Right ventricle myocardium superior (tissue), 1 donor: ENCODE data around the gene PUS3. TPM values are rescaled to one million over a fixed set of nuclear protein-coding genes. Genes with fewer than 3 reads are reported as not detected.
A peak's percentile ranks its signal among the peaks of the same experiment; 100 is the strongest.

Experiments used
- ATAC-seq: fragments of 200-7000 bp; cut with Tn5 transposase; one replicate; pipeline ENCODE4 v1.9.1; 2020; ENCODE audit warnings: mild to moderate bottlenecking; ENCODE audit not compliant: poor library complexity
- DNase-seq: peaks from one replicate; pipeline ENCODE4 v3.0.0-alpha.2; 2020
- intact Hi-C: fragments of 100-400 bp; cut with DNase I; formaldehyde crosslinking; loops from one replicate; pipeline ENCODE4 v1.11.2; 2022
- long read RNA-seq: library from polyadenylated mRNA; unstranded; transcript quantifications from one replicate; pipeline ENCODE4 v2.0.0, GENCODE V29; 2021
- total RNA-seq: library from RNA; stranded (reverse); fragmentation: NEBNext Ultra II Directional; extraction: Animal tissue kit (Norgen Biotek cat#: 25700); gene quantifications from one replicate; pipeline ENCODE4 v1.2.1, GENCODE V29; 2021
- donor health status: DM: no; HTN: yes; CAD: no; lungs with severe emphysema.

The PUS3 gene, protein sequence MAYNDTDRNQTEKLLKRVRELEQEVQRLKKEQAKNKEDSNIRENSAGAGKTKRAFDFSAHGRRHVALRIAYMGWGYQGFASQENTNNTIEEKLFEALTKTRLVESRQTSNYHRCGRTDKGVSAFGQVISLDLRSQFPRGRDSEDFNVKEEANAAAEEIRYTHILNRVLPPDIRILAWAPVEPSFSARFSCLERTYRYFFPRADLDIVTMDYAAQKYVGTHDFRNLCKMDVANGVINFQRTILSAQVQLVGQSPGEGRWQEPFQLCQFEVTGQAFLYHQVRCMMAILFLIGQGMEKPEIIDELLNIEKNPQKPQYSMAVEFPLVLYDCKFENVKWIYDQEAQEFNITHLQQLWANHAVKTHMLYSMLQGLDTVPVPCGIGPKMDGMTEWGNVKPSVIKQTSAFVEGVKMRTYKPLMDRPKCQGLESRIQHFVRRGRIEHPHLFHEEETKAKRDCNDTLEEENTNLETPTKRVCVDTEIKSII
- total RNA-seq = 5.1 TPM
- long read RNA-seq, transcript PUS3-201 (4 exons, 1,843 nt) = major isoform, 6 of 8 reads
- long read RNA-seq, partial matches to known transcripts = 1 of 8 reads
- long read RNA-seq, other reads (novel, unspliced or antisense) = 1 of 8 reads

DNA sequence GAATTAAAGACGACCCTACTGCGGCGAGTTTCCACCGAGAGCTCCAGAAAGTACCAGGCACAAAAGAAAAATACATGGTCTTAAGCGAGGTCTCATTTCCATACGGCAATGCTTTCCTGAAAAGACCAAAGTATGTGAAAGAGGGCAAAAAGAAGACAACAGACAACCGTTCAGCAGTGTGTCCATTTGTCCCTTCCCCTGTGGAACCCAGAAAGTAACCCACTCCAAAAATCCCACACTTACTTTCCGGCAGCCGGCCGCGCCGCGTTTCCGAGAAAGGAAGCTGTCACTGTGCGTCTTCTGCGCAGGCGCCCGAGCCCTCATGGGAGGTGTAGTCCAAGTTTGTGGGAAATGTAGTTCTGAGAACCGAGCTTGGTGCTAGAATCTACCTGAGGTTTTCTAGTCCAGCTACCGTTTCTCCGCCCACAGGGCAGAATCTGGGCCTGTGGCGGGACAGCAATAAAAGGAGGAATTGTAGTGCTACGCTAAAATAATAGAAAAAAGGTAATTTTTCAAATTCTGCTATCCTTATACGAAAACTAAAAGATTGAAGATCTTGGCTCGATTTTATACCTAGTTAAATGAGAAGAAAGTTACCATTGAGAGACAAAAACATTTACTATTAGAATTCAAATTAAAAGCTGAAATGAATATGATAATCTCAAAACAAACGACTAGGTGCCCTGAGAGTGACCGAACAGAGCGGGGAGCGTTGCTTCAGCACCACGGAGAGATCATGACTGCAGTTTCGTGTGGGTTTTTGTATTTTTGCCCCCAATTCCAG is at the start of gene PUS3:
Gene PUS3, minus strand, starts transcription at position 280 of the 784 bp plus-strand sequence. CDS start 6,922 bp downstream, outside the sequence.
- peak; percentile 96 for DNase-seq
- intact Hi-C loops = no loop called here
- ATAC-seq = peak; percentile 98

DNA sequence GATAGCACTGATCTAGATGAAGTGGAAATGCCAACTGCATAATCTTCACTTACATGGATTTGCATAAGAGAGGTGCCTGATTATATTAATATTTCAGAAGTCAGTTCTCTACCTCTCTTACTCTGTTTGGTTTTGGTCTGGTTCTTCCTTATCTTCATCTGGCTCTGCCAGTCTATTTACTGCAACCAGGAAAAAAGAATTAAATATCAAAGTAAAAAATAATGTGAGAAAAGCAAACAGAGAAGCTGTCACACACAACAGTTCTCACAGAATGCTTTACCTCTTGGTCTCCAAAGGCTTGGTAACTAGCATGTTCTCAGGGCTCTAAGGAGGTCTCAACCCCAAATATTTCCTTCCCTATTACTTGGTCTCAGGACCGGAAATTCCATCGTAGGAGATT is 49.6 kb upstream of the PUS3 start:
- no peak for ATAC-seq
- DNase-seq = no peak
- intact Hi-C loops = no loop called here

DNA sequence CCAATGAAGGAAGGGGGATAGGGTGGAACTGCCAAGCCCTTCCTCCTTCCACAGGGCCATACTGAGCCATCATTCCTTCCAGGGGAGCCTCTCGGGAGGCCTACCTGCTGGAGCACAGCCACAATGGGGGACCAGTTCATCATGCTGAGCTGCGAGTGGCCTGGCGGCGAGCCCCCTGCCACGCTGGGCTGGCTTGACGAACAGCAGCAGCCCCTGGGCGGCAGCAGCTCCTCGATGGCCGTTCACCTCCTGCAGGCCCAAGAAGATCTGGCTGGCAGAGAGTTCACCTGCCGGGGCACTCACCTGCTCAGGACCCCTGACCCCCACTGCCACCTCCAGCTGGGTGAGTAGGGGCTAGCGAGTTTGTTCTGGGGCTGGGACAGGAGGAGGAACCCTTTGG is 48.7 kb upstream of the PUS3 start:
- ATAC-seq = peak; percentile 23
- intact Hi-C loops = no loop called here
- no peak for DNase-seq

DNA sequence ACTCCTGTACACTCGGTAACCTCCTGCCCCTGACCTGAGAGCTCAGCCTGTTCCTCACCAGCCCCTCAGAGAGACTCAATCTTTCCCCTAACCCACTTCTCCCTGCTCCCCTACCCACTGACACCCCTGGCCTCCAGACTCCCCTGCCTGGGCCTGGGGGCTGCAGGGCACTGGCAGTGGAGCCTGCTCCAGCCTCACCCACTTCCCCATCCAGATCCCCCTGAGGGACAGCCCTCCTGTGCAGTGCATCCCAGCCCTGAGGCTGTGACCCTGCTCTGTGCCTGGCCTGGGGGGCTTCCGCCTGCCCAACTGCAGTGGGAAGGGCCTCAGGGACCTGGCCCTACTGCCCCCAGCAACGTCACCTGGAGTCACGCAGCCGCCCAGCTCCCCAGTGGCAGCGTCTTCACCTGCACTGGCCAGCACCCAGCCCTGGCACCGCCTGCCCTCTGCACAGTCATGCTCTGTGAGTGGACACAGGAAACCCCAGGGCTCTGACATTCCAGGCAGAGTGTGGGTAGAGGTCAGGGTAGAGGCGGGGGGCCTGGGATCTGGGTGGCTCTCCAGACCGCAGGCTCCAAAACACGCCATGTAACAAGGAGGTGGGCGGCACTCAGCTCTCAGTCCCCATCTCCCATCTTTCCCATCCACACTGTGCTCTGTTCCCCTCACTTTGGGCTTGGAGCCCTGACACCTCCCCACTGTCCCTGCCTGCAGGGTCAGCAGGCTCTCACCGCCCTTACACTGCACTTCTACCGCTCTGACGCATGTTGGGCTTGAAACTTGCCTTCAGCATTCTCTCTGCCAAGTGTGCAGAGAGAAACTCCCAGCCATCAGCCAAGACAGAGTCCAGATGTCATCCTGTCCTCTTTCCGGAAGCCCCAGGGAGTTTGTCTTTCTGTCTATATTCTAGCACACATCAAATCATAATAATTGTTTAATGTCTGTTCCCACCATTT is 48.0 kb upstream of the PUS3 start:
- ATAC-seq (peak; percentile 86), DNase-seq (peak; percentile 85)
- intact Hi-C loops = no loop called here

DNA sequence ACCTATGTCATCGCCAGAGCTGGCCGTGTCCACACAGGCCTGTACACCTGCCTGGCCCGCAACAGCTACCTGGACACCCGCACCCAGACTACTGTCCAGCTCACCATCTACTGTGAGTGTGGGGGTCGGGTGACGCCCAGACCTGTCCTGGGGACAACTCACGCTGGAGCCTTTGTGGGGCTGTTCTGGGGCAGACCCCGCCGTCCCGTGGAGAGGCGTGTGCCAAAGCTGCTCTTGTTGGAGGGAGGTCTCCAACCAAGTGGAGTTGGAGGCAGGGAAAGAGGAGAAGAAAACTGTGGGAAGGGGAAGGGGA is 47.1 kb upstream of the PUS3 start:
- DNase-seq (no peak), ATAC-seq (no peak)
- intact Hi-C loops = no loop called here

DNA sequence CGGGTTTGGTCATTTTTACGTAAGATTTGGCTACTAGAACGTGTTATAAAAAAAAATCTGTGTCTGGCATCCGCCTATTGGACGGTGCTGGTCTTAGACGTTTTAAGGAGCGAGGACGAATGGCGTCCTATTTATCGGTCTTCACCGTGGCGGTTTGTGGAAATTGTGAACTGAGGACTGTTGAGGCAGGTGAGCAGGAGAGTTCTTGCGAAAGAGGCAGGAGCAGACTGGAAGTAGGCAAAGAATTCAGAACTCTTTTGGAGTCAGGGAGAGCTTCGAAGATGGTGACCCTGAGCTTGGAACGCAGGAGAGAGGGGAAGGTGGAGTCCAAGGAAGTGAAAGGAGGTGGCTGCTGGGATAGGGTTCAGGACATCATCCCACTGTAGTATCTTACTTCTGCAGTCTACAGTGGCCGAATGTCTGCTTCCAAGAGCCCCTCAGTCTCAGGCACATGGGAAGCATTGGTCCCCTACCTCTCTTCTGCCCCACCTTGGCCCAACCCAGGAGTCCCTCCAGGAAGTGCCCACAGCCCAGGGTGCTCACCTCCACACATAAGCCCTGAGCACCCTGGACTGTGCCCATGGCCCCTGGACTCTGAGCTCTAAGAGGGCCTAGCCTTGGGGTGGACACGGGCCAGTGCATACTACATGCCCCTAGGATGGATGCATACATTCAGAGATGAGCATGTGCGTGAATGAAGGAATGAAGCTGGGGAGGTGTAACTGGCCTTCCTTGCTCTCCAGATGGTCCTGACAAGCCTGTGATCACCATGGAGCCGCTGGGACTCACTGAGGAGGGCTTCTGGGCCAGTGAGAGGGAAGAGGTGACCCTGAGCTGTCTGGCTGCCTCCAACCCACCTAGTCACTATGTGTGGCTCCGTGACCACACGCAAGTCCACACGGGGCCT is 46.5 kb upstream of the PUS3 start:
- no peak for DNase-seq
- intact Hi-C loops = no loop called here
- ATAC-seq = no peak

DNA sequence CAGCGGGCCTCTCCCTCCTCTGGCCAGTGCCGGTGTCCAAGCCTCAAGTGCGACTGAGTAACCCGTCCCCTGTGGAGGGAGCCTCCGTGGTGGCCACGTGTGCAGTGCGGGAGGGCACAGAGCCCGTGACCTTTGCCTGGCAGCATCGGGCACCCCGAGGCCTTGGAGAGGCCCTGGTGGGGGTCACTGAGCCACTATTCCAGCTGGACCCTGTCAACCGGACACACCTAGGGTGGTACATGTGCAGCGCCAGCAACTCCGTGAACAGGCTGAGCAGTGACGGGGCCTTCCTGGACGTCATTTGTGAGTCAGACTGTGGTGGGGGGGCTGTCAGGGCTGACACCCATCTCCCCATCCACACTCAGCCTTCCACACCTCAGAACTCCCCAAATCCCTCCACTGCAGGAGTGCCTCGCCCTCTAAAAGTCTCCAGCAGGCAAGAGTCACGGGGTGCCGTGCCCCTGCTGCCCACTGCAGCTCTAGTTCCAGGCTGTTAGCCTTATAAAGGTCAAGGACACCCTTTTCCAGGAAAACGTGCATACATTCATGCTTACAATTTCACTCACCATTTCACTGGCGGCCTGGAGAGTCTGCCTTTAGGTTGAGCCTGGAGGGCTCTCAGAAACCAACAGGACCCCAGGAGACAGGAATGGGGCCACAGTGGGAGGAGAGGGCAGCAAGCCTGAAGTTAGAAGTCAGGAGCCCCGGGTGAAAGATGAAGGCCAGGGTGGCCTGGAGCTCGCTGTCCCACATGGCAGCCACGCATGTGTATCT is 45.5 kb upstream of the PUS3 start:
- DNase-seq = no peak
- ATAC-seq = no peak
- intact Hi-C loops = no loop called here

DNA sequence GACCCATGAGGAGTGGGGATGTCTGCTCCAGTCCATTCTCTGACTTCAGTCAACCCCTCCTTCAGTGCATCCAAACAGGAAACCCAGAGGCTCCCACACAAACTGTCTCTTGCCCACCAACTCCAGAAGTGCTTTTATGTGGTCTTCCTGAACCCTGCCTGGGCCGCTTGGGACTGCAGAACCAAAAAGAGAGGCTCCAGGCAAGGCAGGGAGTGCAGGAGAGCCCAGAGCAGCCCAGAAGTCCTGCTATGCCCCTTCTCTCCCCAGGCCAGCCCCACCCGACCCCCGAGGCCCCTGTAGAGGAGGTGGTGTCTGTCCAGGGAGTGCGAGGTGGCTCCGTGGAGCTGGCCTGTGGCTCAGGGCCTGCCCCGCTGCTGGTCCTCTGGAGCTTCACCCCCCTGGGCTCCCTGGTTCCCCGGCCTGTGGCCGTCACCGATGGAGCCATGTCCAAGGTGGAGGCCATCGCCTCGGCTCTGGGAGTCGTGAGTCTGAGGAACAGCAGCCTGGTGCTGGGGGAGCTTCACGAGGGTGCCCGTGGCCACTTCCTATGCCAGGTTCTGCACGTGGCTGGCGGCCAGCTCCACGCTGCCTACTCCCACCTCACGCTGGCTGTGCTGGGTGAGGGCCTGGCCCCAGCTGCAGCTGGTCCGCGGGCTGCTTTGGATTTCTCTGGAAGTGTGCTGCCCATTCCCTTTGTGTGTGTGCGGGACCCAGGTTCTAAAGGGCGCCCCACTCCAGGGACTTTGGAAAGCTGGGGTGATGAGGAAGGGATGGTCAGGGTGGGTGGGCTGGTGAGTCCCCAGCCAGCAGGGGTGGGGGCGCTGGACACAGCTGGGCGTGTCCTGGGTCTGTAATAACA is 44.6 kb upstream of the PUS3 start:
- ATAC-seq (no peak), DNase-seq (no peak)
- intact Hi-C loops = no loop called here

DNA sequence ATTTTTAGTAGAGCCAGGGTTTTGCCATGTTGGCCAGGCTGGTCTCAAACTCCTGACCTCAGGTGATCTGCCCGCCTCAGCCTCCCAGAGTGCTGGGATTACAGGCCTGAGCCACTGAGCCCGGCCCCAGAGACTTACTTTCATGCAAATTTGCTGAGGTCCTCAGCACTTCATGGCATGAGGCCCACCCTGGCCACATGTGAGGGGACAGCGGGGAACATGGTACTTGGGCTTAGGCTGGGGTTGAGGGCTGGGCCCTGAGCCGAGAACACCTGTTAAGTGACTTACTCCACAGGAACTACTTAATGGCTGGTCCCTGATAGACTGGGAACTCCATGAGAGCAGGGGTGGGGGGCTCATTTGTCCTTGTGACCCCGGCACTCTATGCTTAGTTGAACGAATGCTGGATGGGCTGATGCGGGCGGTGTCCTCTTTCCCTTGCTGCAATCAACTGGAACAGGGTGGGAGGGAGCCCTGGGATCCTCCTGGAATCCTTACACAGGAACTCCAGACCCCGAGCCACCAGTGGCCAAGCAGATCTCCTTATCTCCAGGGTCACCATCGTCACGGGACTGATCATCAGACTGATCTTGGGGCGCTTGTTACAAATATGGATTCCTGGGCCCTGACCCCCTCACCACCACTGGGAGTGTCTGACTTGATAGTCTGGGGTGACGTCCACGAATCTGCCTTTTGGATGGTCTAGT is 43.9 kb upstream of the PUS3 start:
- DNase-seq (no peak), ATAC-seq (no peak)
- intact Hi-C loops = no loop called here

DNA sequence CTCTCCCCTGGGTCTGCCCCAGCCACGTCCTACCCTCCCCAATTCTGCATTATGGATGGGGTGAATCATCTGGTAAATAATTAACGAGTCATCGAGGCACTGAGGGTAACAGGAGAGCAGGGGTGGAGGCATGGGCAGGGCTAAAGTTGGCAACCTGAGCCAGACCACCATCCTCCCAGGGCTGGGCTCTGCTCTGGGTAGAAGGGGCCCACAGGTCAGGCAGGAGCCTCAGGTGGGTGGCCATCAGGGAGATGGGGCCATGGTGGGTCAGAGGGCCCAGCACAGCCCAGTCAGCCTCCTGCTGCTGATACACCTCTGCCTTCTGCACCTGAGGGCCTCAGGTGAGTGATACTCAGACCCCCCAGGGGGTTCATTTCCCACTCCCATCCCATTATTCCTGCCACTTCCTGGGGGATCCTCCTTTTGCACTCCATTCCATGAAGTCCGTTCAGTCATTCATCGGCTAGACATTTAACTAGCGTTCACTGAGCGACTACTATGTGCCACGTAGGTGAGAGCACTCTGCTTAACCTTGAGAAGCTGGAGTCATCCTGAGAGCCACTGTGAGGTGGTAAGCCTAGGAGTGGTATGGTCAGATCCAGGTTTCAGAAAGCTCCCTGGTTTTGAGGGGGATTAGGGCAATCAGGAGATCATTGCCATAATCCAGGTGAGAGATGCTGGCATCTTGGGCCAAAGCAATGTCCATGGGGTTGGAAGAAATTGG is 43.0 kb upstream of the PUS3 start, which contains the start of gene VSIG10L2:
Gene VSIG10L2, plus strand, starts transcription at position 248 of the 724 bp plus-strand sequence. Its CDS starts 12 bp downstream, at position 260.
- ATAC-seq (no peak), DNase-seq (no peak)
- intact Hi-C loops = no loop called here

DNA sequence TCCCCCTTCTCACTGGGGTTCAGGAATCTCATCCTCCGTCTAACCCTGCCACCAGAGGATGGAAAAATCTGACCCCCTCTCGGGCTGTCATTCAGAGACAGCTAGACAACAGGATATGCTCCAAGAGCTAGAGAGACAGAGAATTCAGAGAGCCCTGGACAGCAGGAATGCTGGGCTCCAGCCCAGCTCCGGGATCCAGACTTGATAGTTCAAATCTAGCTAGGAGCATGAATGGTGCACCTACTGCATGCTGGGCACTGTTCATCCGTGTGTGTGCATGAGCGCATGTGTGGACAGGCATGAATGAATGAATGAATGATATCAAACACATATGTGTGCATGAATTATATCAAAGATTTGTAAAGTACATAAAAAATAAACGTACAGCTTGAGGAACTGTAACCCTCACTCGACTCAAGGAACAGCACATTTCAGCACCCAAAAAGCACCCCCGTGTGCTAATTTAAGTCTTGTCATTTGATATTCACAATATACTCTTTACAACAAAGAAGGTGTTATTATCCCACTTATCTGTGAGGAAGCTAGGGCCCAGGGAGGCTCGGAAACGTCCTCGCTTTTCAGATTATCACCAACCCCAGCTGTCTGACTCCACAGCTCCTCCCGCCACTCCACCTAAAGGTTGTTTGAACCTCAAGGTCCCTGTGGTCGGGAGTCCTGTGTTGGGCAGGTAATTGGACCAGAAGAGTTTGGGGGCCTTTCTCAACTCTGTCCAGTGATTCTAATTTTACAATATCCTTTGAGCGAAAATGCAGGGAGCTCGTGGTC is 42.2 kb upstream of the PUS3 start:
- intact Hi-C loops = no loop called here
- no peak for ATAC-seq
- DNase-seq = no peak

DNA sequence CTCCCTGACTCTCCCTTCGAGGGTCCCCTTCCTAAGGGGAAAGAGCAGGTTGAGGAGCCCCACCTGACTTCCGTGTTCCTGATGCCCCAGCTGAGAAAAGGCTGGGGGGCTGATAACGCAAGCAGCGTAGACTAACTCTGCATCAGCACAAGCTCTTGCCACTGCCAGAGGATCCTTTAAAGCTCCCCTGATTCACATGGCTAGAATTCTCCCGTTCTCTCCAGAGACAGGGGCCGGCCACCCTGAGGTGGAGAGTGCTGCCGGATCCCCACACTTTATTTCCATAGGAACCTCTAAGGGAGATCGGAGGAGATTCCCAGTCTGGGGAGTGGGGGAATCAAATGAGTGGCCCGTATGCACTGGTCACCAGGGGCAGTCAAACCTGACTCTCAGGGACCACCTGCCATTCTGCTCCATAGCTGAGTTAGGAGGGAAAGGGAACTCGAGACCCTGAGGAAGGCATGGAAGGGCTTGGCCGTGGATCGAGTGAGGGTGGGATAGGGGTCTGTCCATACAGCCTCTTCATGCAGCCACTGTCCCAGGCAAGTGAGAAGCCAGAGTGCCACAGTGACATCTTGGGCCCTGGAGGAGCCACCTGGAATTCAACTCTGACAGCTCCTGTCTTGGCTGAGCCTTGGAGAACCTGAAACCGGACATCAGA is 41.5 kb upstream of the PUS3 start:
- intact Hi-C loops = no loop called here
- ATAC-seq (no peak), DNase-seq (no peak)

DNA sequence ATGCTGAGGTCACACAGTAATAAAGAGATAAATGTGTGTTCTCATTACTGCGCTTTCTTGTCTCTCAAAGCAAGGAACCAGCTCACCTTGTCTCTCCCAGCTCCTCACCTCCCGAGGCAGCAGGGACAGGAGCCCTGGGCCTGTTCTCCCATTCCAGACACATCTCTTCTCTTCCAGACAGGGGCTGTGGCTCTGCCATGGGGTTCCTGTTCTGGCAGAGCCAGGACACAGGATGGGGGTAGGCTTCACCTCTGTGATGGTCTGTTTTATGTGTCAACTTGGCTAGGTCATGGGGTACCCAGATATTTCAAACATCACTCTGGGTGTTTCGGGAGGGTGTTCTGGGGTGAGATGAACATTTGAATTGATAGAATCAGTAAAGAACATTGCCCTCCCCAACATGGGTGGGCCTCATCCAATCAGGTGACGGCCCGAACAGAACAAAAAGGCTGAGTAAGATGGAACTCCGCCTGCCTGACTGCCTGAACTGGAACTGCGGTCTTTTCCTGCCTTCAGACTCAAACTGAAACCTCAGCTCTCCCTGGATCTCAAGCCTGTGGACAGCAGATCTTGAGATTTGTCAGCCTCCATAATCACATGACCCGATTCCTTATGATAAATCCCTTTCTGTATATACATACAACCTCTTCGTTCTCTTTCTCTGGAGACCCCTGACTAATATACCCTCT is 40.8 kb upstream of the PUS3 start:
- no peak for DNase-seq

More for the DNA sequence above, 40.8 kb upstream of the PUS3 start:
- ATAC-seq = no peak
- intact Hi-C loops = no loop called here
